Tibial nerve (tissue), 4 donors: Measurements from ENCODE around the gene ARL14EPL. TPM values are rescaled to one million over a fixed set of nuclear protein-coding genes. Genes with fewer than 3 reads are reported as not detected.

Experiments
- DNase-seq, 2 donors: peaks; one replicate each; pipeline ENCODE4 v3.0.0-alpha.2; 2019; ENCODE audit warnings: low spot score in 2 of 2
- H3K27ac ChIP-seq, 4 donors: fragments of 200-600 bp; sonication (generic) in 3 of 4; one replicate each; pipeline ENCODE4 v1.5.1; 2017 to 2019; ENCODE audit warnings: mild to moderate bottlenecking in 1 of 4
- H3K27me3 ChIP-seq, 2 donors: fragments of 200-600 bp; sonication (generic) in 1 of 2; one replicate each; pipeline versions ENCODE4 v1.5.1 to v1.6.0; 2017 to 2019
- H3K36me3 ChIP-seq, 3 donors: fragments of 200-600 bp; sonication (generic); one replicate each; pipeline ENCODE4 v1.5.1; 2018 to 2019
- H3K4me1 ChIP-seq, 4 donors: fragments of 200-600 bp; sonication (generic) in 3 of 4; one replicate each; pipeline ENCODE4 v1.5.1; 2017 to 2019
- H3K4me3 ChIP-seq, 4 donors: fragments of 200-600 bp; sonication (generic) in 3 of 4; one replicate each; pipeline ENCODE4 v1.5.1; 2017 to 2019; ENCODE audit warnings: mild to moderate bottlenecking in 1 of 4, moderate library complexity in 1 of 4
- H3K9me3 ChIP-seq, 4 donors: fragments of 200-600 bp; sonication (generic) in 3 of 4; one replicate each; pipeline ENCODE4 v1.5.1; 2017 to 2019
- EP300 ChIP-seq, 2 donors: sonication (generic); formaldehyde crosslinking; IDR thresholded peaks; one replicate each; pipeline ENCODE4 v1.6.1; 2017; ENCODE audit warnings: antibody characterized with exemption in 2 of 2, mild to moderate bottlenecking in 1 of 2
- POLR2A ChIP-seq, 2 donors: fragments of 450-650 bp; IDR thresholded peaks; one replicate each; pipeline ENCODE4 v1.6.1; 2017; ENCODE audit warnings: antibody characterized with exemption in 2 of 2, mild to moderate bottlenecking in 2 of 2, moderate library complexity in 2 of 2
- WGBS, 2 donors: methylation state at CpG; one replicate each; pipeline ENCODE4 v1.1.5; 2018; 5-methylcytosine and 5-hydroxymethylcytosine counted together
- total RNA-seq, 4 donors: library from RNA; depleted of rRNA; stranded (reverse); fragments of >200 nt; gene quantifications; one replicate each; pipeline ENCODE4 v1.1.0, GENCODE V29; 2016
- TF ChIP-seq, protein P1 (sequence below), 5 experiments: fragments of 200-600 bp in 3 of 5; fragments of 450-650 bp in 2 of 5; sonication (generic) in 3 of 5; IDR thresholded peaks; one replicate each; pipeline ENCODE4 v1.5.1; 2016 to 2019; ENCODE audit warnings: antibody characterized with exemption in 5 of 5, mild to moderate bottlenecking in 3 of 5, moderate library complexity in 2 of 5

Gene ARL14EPL
- total RNA-seq, 4 donors from 2014 or later, result 0.21 TPM; not detected in 3

DNA sequence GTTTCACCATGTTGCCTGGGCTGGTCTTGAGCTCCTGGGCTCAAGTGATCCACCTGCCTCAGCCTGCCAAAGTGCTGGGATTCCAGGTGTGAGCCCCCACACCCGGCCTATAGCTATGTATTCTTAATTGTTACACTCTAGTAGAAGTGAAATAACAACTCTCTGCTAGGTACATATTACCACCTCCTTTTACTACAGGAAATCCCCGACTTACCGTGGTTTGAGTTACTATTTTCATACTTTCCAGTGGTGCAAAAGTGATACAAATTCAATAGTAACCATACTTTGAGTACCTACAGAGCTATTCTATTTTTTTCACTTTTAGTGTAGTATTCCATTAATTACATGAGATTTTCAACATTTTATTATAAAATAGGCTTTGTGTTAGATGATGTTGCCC, 719 bp downstream of the ARL14EPL start:
- TF ChIP-seq POLR2A (IDR thresholded peaks at IDR 0.05) (no peak), EP300 (IDR thresholded peaks at IDR 0.05) (no peak)
- TF ChIP-seq, protein P1, sequence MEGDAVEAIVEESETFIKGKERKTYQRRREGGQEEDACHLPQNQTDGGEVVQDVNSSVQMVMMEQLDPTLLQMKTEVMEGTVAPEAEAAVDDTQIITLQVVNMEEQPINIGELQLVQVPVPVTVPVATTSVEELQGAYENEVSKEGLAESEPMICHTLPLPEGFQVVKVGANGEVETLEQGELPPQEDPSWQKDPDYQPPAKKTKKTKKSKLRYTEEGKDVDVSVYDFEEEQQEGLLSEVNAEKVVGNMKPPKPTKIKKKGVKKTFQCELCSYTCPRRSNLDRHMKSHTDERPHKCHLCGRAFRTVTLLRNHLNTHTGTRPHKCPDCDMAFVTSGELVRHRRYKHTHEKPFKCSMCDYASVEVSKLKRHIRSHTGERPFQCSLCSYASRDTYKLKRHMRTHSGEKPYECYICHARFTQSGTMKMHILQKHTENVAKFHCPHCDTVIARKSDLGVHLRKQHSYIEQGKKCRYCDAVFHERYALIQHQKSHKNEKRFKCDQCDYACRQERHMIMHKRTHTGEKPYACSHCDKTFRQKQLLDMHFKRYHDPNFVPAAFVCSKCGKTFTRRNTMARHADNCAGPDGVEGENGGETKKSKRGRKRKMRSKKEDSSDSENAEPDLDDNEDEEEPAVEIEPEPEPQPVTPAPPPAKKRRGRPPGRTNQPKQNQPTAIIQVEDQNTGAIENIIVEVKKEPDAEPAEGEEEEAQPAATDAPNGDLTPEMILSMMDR (IDR thresholded peaks at IDR 0.05), result no peak
- DNase-seq, result no peak
- Histone ChIP-seq H3K27ac (no peak overlapping the region), H3K4me1 (no peaks in the 10 kb centered on the region), H3K4me3 (no peak overlapping the region), H3K36me3 (no peaks in the 10 kb centered on the region), H3K9me3 (no peaks in the 10 kb centered on the region), H3K27me3 (no peaks in the 10 kb centered on the region)
- WGBS, 2 donors, result 82 to 92% methylated on average over 3 of the region's 3 CpGs

DNA sequence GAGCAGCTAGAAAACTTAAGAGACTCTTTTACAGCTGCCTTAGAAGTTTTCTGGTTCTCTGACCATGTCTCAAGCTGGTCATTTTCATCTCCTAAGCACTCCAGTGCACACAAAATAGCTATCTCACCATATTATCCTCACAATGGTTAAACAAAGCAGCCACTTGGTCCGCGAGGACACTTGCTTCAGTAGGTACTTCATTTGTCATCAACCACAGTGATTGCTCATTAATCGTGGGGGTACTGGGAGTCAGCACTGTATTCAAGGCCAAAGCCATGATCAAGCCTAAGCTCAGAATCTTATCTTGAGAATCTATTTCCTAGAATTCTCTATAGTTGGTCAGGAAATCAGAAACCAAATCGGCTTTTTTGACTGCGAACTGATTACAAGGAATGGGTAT, 2.9 kb downstream of the ARL14EPL start:
- H3K9me3 ChIP-seq, result no peaks in the 10 kb centered on the region
- H3K27me3 ChIP-seq, result no peaks in the 10 kb centered on the region
- DNase-seq, result no peak
- H3K36me3 ChIP-seq, result no peaks in the 10 kb centered on the region
- H3K4me1 ChIP-seq, result no peaks in the 10 kb centered on the region
- 89 to 90% methylated on average over 5 of the region's 5 CpGs for WGBS, 2 donors
- no peak overlapping the region for H3K27ac ChIP-seq
- H3K4me3 ChIP-seq, result no peak overlapping the region
- TF ChIP-seq EP300 (IDR thresholded peaks at IDR 0.05) (no peak), POLR2A (IDR thresholded peaks at IDR 0.05) (no peak)
- TF ChIP-seq, protein P1 (IDR thresholded peaks at IDR 0.05), result no peak

DNA sequence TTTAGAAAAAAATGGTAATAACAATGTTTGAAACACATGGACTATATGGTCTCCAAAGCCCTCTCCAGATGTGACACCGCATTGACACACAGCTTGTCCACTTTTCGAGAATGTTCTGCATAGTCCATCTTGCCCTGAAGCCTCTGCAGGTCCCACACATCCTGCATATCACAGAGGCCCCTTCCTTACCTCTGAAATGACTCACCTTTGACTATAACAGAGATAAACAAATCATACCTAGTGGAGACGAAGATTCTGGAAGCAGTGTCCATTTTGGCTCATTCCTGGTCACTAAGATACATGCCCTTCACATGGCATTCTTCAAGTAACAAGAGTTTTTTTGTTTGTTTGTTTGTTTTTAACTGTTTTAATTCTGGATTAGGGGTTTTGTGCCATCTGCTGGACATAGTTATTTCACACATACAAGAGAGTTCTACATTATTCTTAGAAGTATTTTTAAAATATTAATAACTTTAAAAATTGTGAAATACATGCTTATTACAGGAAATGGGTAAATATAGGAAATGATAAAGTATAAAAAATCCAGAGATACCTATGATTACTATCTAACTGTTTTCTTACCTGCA, 5.1 kb downstream of the ARL14EPL start:
- no peak overlapping the region for H3K27ac ChIP-seq
- TF ChIP-seq POLR2A (IDR thresholded peaks at IDR 0.05) (no peak), EP300 (IDR thresholded peaks at IDR 0.05) (no peak)
- TF ChIP-seq, protein P1 (IDR thresholded peaks at IDR 0.05), result no peak
- no peak overlapping the region for H3K4me3 ChIP-seq
- whole genome bisulfite sequencing, 2 donors, result 67 to 72% methylated on average over 3 of the region's 3 CpGs
- H3K27me3 ChIP-seq, result no peaks in the 10 kb centered on the region
- H3K36me3 ChIP-seq, result no peaks in the 10 kb centered on the region
- no peak for DNase-seq
- no peaks in the 10 kb centered on the region for H3K9me3 ChIP-seq
- H3K4me1 ChIP-seq, result no peaks in the 10 kb centered on the region

DNA sequence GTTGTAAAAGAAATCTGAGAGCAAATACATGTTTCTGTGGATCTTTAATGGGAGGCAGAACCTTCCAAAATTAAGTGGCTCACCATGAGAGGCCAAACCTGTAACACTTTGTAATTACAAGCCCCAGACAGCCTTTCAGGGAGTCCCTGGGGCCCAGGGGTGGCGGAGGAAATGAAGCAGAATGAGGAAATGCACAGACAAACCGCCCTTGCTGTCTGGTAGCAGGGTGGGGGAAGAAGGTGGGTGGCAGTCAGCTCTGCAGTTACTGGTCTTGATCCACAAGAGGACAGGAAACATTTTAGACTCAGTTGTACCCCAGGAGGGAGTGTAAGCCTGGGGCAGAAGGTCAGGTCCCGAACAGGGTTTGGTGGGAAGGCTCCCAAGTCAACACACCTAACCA, 6.5 kb downstream of the ARL14EPL start:
- no peak overlapping the region for H3K27ac ChIP-seq
- no peak for DNase-seq
- no peaks in the 10 kb centered on the region for H3K27me3 ChIP-seq
- H3K4me3 ChIP-seq, result no peak overlapping the region
- WGBS, 2 donors, result 60 to 63% methylated on average over 3 of the region's 3 CpGs
- no peak for TF ChIP-seq POLR2A (IDR thresholded peaks at IDR 0.05)
- TF ChIP-seq, protein P1 (IDR thresholded peaks at IDR 0.05), result no peak
- TF ChIP-seq EP300 (IDR thresholded peaks at IDR 0.05), result no peak
- H3K4me1 ChIP-seq, result no peaks in the 10 kb centered on the region
- no peaks in the 10 kb centered on the region for H3K9me3 ChIP-seq
- H3K36me3 ChIP-seq, result no peaks in the 10 kb centered on the region

DNA sequence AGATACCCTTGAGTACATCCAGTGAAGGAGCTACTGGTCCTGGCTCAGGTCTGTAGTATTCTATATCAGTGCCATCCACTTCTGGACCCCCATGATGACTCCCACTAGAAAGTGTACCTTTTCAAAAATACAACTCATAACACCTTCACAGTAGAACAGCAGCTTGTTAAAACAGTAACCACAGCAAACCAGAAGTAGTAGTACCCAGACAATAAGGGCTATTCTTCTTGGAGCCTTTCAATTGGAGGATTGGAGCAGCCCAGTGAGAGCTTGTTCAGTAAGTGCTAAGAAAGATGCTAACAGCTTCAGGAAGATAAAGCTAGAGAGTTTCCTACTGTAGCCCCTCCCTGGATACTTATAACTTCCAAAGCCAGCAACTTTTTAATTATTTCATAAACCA, 10.1 kb downstream of the ARL14EPL start:
- DNase-seq, result no peak
- H3K27me3 ChIP-seq, result no peaks in the 10 kb centered on the region
- no peaks in the 10 kb centered on the region for H3K4me1 ChIP-seq
- H3K27ac ChIP-seq, result no peak overlapping the region
- H3K36me3 ChIP-seq, result no peaks in the 10 kb centered on the region
- H3K9me3 ChIP-seq, result no peaks in the 10 kb centered on the region
- H3K4me3 ChIP-seq, result no peak overlapping the region
- TF ChIP-seq POLR2A (IDR thresholded peaks at IDR 0.05), result no peak
- TF ChIP-seq EP300 (IDR thresholded peaks at IDR 0.05), result no peak
- TF ChIP-seq, protein P1 (IDR thresholded peaks at IDR 0.05), result no peak
